CD4-positive, alpha-beta memory T cell (primary cell): ENCODE measurements around the gene ARHGAP42. TPM values are rescaled to one million over a fixed set of nuclear protein-coding genes. Genes with fewer than 3 reads are reported as not detected.

ENCODE experiments used
- CTCF ChIA-PET: fragments of 350-600 bp; sonication (Branson Sonifier 250); formaldehyde crosslinking; loops from one replicate; lab custom pipeline; 2021; ENCODE audit warnings: inconsistent platforms; ENCODE audit not compliant: partially characterized antibody; lab: Charles Lee
- POLR2A ChIA-PET: fragments of 350-600 bp; sonication (Branson Sonifier 250); formaldehyde crosslinking; loops from one replicate; lab custom pipeline; 2021; ENCODE audit not compliant: partially characterized antibody; lab: Charles Lee
- DNase-seq, 5 donors: peaks; one replicate each; pipeline versions ENCODE4 v3.0.0 to v3.0.0-alpha.2; 2020 to 2022; ENCODE audit warnings: mixed read lengths in 1 of 5
- H3K27ac ChIP-seq: one replicate; pipeline ENCODE4 v1.7.0; 2013; ENCODE audit warnings: low read depth, low read length
- H3K27me3 ChIP-seq: 2 replicates; pipeline ENCODE4 v1.7.0; 2013; ENCODE audit warnings: mild to moderate bottlenecking, low read length, moderate library complexity; ENCODE audit not compliant: insufficient read depth
- H3K36me3 ChIP-seq: 2 replicates; pipeline ENCODE4 v1.7.0; 2013; ENCODE audit warnings: mild to moderate bottlenecking, low read length, moderate library complexity; ENCODE audit not compliant: insufficient read depth
- H3K4me1 ChIP-seq: 2 replicates; pipeline ENCODE4 v1.7.0; 2013; ENCODE audit warnings: mild to moderate bottlenecking, low read length, moderate library complexity; ENCODE audit not compliant: insufficient read depth
- H3K4me3 ChIP-seq, 2 donors: one replicate each; pipeline ENCODE4 v1.7.0; 2013; ENCODE audit warnings: low read length in 2 of 2, mild to moderate bottlenecking in 1 of 2
- H3K9me3 ChIP-seq, 2 donors: one replicate each; pipeline ENCODE4 v1.7.0; 2013; ENCODE audit warnings: low read length in 2 of 2, control low read depth in 1 of 2; ENCODE audit not compliant: control insufficient read depth in 1 of 2
- H3K27ac Mint-ChIP-seq, 7 donors: one replicate each; pipeline ENCODE4 v1.8.0; 2020 to 2021; ENCODE audit warnings: mixed read lengths in 7 of 7, mild to moderate bottlenecking in 6 of 7, inconsistent platforms in 3 of 7, moderate library complexity in 3 of 7
- H3K27me3 Mint-ChIP-seq, 2 donors: one replicate each; pipeline ENCODE4 v1.8.0; 2020 to 2021; ENCODE audit warnings: mixed read lengths in 2 of 2
- H3K36me3 Mint-ChIP-seq, 2 donors: one replicate each; pipeline ENCODE4 v1.8.0; 2020 to 2021; ENCODE audit warnings: mixed read lengths in 2 of 2, inconsistent platforms in 1 of 2, mild to moderate bottlenecking in 1 of 2
- H3K4me1 Mint-ChIP-seq, 4 donors: one replicate each; pipeline ENCODE4 v1.8.0; 2020 to 2021; ENCODE audit warnings: mixed read lengths in 4 of 4, mild to moderate bottlenecking in 1 of 4
- H3K4me3 Mint-ChIP-seq, 8 donors: one replicate each; pipeline ENCODE4 v1.8.0; 2020 to 2021; ENCODE audit warnings: mixed read lengths in 8 of 8, mild to moderate bottlenecking in 7 of 8, moderate library complexity in 6 of 8, inconsistent platforms in 3 of 8
- H3K9me3 Mint-ChIP-seq, 8 donors: one replicate each; pipeline ENCODE4 v1.8.0; 2020 to 2021; ENCODE audit warnings: mixed read lengths in 8 of 8, mild to moderate bottlenecking in 5 of 8, inconsistent platforms in 3 of 8, moderate library complexity in 1 of 8
- intact Hi-C: fragments of 100-400 bp; cut with micrococcal nuclease; formaldehyde crosslinking; loops from one replicate; pipeline ENCODE4 v1.15.1; 2023
- polyA plus RNA-seq, 2 donors: library from polyadenylated mRNA; unstranded; fragments of 300-500 nt; fragmentation: Illumina TruSeq; gene quantifications; one replicate each; pipeline ENCODE4 v1.2.3, GENCODE V29; 2021
- total RNA-seq, 2 experiments: library from RNA; stranded (reverse); gene quantifications; one replicate each; pipeline ENCODE4 v1.2.3, GENCODE V29; 2021

Gene ARHGAP42
- total and polyA plus RNA-seq, 4 experiments from 2014 or later: not detected

GRCh38 chr11:100825626-100826025 is 138.5 kb downstream of the ARHGAP42 start:
- H3K36me3 Mint-ChIP-seq: no peaks in the 10 kb centered on the region
- POLR2A ChIA-PET: no interaction called here
- H3K4me1 ChIP-seq: no peaks in the 10 kb centered on the region
- no peak overlapping the region for H3K27ac Mint-ChIP-seq
- CTCF ChIA-PET: no interaction called here
- no peak overlapping the region for H3K4me3 ChIP-seq
- H3K4me3 Mint-ChIP-seq: no peak overlapping the region
- H3K9me3 ChIP-seq: no peaks in the 10 kb centered on the region
- intact Hi-C loops: no loop called here
- H3K27me3 ChIP-seq: no peaks in the 10 kb centered on the region
- no peaks in the 10 kb centered on the region for H3K27me3 Mint-ChIP-seq
- no peak overlapping the region for H3K27ac ChIP-seq
- no peak for DNase-seq
- H3K4me1 Mint-ChIP-seq: no peaks in the 10 kb centered on the region
- no peaks in the 10 kb centered on the region for H3K36me3 ChIP-seq
- peaks cover 0 to 10% (median 2%) of the 10 kb centered on the region in 8 donors for H3K9me3 Mint-ChIP-seq

- POLR2A ChIA-PET: no interaction called here
- intact Hi-C loops: no loop called here
- CTCF ChIA-PET: no interaction called here
These were observed 141.0 kb downstream of the ARHGAP42 start for GRCh38 chr11:100827934-100828661.

DNA sequence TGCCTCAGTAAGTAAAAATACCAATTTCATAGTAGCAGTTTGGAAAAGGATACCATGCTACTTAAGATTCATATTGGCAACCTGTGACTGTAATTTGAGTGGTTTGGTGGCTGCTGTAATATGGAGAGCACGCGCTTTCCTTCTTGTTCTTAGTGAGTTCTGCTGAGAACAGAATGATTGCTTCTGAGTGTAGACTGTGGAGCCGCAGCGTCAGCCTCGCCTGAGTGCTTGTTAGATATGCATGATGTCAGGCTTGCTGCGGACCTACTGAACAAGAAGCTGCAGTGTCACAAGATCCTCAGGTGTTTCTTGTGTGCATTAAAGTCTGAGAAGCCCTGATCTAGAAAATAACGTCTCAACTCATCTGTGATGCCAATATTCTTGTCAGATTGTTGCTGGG is 143.2 kb downstream of the ARHGAP42 start:
- H3K4me1 ChIP-seq: no peaks in the 10 kb centered on the region
- no peaks in the 10 kb centered on the region for H3K36me3 ChIP-seq
- no peak overlapping the region for H3K27ac Mint-ChIP-seq
- H3K4me3 Mint-ChIP-seq: no peak overlapping the region
- no peaks in the 10 kb centered on the region for H3K9me3 ChIP-seq
- H3K36me3 Mint-ChIP-seq: no peaks in the 10 kb centered on the region
- peaks cover 0 to 7% (median 3%) of the 10 kb centered on the region in 8 donors for H3K9me3 Mint-ChIP-seq
- no peaks in the 10 kb centered on the region for H3K27me3 ChIP-seq
- CTCF ChIA-PET: no interaction called here
- H3K27ac ChIP-seq: no peak overlapping the region
- no peak for DNase-seq
- intact Hi-C loops: no loop called here
- no peaks in the 10 kb centered on the region for H3K4me1 Mint-ChIP-seq
- POLR2A ChIA-PET: no interaction called here
- no peaks in the 10 kb centered on the region for H3K27me3 Mint-ChIP-seq
- no peak overlapping the region for H3K4me3 ChIP-seq

More at GRCh38 chr11:100827934-100828661, 141.0 kb downstream of the ARHGAP42 start:
- Mint-ChIP-seq H3K27me3 (no peaks in the 10 kb centered on the region), H3K4me1 (no peaks in the 10 kb centered on the region), H3K9me3 (peaks cover 0 to 5% (median 2%) of the 10 kb centered on the region in 8 donors), H3K4me3 (no peak overlapping the region), H3K27ac (no peak overlapping the region), H3K36me3 (no peaks in the 10 kb centered on the region)
- no peak overlapping the region for H3K27ac ChIP-seq
- H3K9me3 ChIP-seq: no peaks in the 10 kb centered on the region
- no peaks in the 10 kb centered on the region for H3K4me1 ChIP-seq
- H3K27me3 ChIP-seq: no peaks in the 10 kb centered on the region
- DNase-seq: no peak
- no peaks in the 10 kb centered on the region for H3K36me3 ChIP-seq
- H3K4me3 ChIP-seq: no peak overlapping the region

DNA sequence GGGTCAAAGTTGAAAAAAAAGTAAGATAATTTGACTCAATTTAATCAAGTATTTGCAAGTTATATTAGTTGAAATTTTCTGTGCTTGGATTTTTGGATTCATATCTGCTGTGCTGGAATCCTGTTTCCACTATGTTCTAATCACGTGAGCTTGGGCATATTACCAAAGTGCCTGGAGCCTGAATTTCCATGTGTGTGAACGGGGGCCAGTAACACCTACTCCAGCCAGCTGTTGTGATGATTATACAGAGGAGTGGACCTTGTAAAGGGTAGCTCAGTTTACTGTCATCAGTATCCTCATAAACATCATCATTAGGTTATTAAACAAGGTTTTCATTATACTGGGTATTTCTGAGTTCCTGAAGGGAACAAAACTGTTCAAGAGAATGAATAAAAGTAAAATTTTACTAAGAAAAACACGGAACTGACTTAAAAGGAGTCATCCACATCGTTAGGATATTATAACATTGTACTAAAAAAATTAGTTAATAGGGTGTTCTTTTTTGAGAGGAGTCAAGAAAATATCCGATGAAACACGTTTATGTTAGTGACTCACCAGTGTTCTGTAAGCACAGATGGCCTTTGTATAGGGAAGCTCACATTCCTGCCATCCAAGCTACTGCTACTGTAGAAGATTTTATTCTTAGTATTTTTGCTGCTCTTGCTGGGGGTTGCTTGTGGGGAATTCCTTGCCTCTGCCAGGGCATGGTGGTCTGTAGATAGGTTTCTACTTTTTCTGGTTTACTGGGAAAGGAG is 144.1 kb downstream of the ARHGAP42 start:
- Histone ChIP-seq H3K9me3 (no peaks in the 10 kb centered on the region), H3K4me3 (no peak overlapping the region), H3K27ac (no peak overlapping the region), H3K27me3 (no peaks in the 10 kb centered on the region), H3K4me1 (no peaks in the 10 kb centered on the region), H3K36me3 (no peaks in the 10 kb centered on the region)
- H3K36me3 Mint-ChIP-seq: no peaks in the 10 kb centered on the region
- POLR2A ChIA-PET: no interaction called here
- no peak for DNase-seq
- no peaks in the 10 kb centered on the region for H3K4me1 Mint-ChIP-seq
- CTCF ChIA-PET: no interaction called here
- no peaks in the 10 kb centered on the region for H3K27me3 Mint-ChIP-seq
- H3K4me3 Mint-ChIP-seq: no peak overlapping the region
- H3K9me3 Mint-ChIP-seq: peaks cover 0 to 7% (median 3%) of the 10 kb centered on the region in 8 donors
- intact Hi-C loops: no loop called here
- no peak overlapping the region for H3K27ac Mint-ChIP-seq

GRCh38 chr11:100831929-100832494 is 144.9 kb downstream of the ARHGAP42 start:
- no peaks in the 10 kb centered on the region for H3K4me1 ChIP-seq
- Mint-ChIP-seq H3K27ac (no peak overlapping the region), H3K4me3 (no peak overlapping the region), H3K9me3 (peaks cover 0 to 5% (median 3%) of the 10 kb centered on the region in 8 donors), H3K4me1 (no peaks in the 10 kb centered on the region), H3K36me3 (no peaks in the 10 kb centered on the region), H3K27me3 (no peaks in the 10 kb centered on the region)
- no peaks in the 10 kb centered on the region for H3K36me3 ChIP-seq
- no peak overlapping the region for H3K4me3 ChIP-seq
- ChIA-PET CTCF (no interaction called here), POLR2A (no interaction called here)
- no peak for DNase-seq
- intact Hi-C loops: no loop called here
- no peaks in the 10 kb centered on the region for H3K27me3 ChIP-seq
- no peak overlapping the region for H3K27ac ChIP-seq
- H3K9me3 ChIP-seq: no peaks in the 10 kb centered on the region

DNA sequence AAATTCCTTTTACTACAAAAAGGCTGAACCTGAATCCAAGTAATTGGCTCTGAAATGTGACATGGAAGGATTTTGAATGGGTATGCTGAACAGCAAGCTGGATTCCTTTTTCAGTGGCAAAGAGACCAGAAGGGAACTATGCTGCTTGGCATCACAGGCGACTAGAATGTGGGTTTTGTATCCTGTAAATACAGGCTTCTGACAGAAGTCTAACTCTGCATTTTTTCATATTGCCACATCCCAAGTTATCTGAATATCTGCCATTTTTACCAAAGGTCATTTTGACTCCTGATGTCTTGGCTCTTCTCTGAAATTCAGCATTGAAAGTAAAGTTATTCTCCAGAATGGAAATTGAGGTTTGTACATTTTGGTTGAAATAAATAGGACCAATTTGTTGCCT is 145.7 kb downstream of the ARHGAP42 start:
- H3K27me3 Mint-ChIP-seq: no peaks in the 10 kb centered on the region
- no peaks in the 10 kb centered on the region for H3K36me3 Mint-ChIP-seq
- Histone ChIP-seq H3K4me3 (no peak overlapping the region), H3K27me3 (no peaks in the 10 kb centered on the region), H3K36me3 (no peaks in the 10 kb centered on the region), H3K27ac (no peak overlapping the region), H3K9me3 (no peaks in the 10 kb centered on the region), H3K4me1 (no peaks in the 10 kb centered on the region)
- H3K9me3 Mint-ChIP-seq: peaks cover 0 to 6% (median 4%) of the 10 kb centered on the region in 8 donors
- DNase-seq: no peak
- H3K27ac Mint-ChIP-seq: no peak overlapping the region
- H3K4me1 Mint-ChIP-seq: no peaks in the 10 kb centered on the region
- intact Hi-C loops: no loop called here
- POLR2A ChIA-PET: no interaction called here
- CTCF ChIA-PET: no interaction called here
- no peak overlapping the region for H3K4me3 Mint-ChIP-seq

DNA sequence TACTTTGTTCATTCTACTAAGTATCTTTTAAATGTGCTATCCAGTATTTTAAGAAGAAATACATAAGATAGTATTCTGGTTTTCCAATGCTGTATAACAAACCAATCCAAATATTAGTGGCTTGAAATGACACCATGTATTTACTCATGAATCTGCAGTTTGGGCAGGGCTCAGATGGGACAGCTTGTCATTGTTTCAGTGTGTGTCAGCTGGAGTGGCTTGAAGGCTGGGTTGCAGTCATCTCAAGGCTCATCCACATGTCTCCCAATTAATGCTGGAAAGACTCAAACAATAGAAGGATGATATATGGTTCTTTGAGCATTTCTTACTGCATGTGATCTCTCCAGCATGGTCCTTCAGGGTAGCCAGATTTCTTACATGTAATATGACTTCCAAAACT is 146.2 kb downstream of the ARHGAP42 start:
- no peaks in the 10 kb centered on the region for H3K36me3 Mint-ChIP-seq
- Histone ChIP-seq H3K4me3 (no peak overlapping the region), H3K27me3 (no peaks in the 10 kb centered on the region), H3K36me3 (no peaks in the 10 kb centered on the region), H3K9me3 (no peaks in the 10 kb centered on the region), H3K27ac (no peak overlapping the region), H3K4me1 (no peaks in the 10 kb centered on the region)
- peaks cover 0 to 8% (median 3%) of the 10 kb centered on the region in 8 donors for H3K9me3 Mint-ChIP-seq
- ChIA-PET CTCF (no interaction called here), POLR2A (no interaction called here)
- H3K27ac Mint-ChIP-seq: no peak overlapping the region
- H3K4me3 Mint-ChIP-seq: no peak overlapping the region
- H3K27me3 Mint-ChIP-seq: no peaks in the 10 kb centered on the region
- DNase-seq: no peak
- no peaks in the 10 kb centered on the region for H3K4me1 Mint-ChIP-seq
- intact Hi-C loops: no loop called here
